Activated CD8-positive, alpha-beta memory T cell treated with anti-CD3 and anti-CD28 coated beads, Interleukin-2, amount 10 ng/mL, durations not matched to agents 7 days and 5 days (primary cell): ENCODE results near the gene CDKN2D. TPM values are rescaled to one million over a fixed set of nuclear protein-coding genes. Genes with fewer than 3 reads are reported as not detected.
A peak's percentile ranks its signal among the peaks of the same experiment; 100 is the strongest.
"Not testable (repeated sequence)": the region's sequence is repeated elsewhere in the genome, so short reads cannot be mapped to it uniquely, and the experiment has no call there.

ENCODE experiments used
- ATAC-seq: fragments of 150-1000 bp; cut with Tn5 transposase; one replicate; pipeline ENCODE4 v1.10.0; 2021; ENCODE audit warnings: moderate library complexity
- CTCF ChIA-PET: fragments of 350-600 bp; sonication (Branson Sonifier 250); formaldehyde crosslinking; loops from one replicate; lab custom pipeline; 2021; ENCODE audit warnings: antibody characterized with exemption; lab: Charles Lee
- DNase-seq: peaks from one replicate; pipeline ENCODE4 v3.0.0-alpha.2; 2020
- H3K27ac Mint-ChIP-seq: one replicate; pipeline ENCODE4 v1.8.0; 2021; ENCODE audit warnings: mild to moderate bottlenecking, mixed read lengths
- H3K27me3 Mint-ChIP-seq: one replicate; pipeline ENCODE4 v1.8.0; 2021; ENCODE audit warnings: mixed read lengths
- H3K36me3 Mint-ChIP-seq: one replicate; pipeline ENCODE4 v1.8.0; 2021; ENCODE audit warnings: mild to moderate bottlenecking, mixed read lengths
- H3K4me1 Mint-ChIP-seq: one replicate; pipeline ENCODE4 v1.8.0; 2021; ENCODE audit warnings: mixed read lengths
- H3K4me3 Mint-ChIP-seq: one replicate; pipeline ENCODE4 v1.8.0; 2021; ENCODE audit warnings: mild to moderate bottlenecking, moderate library complexity, mixed read lengths
- H3K9me3 Mint-ChIP-seq: one replicate; pipeline ENCODE4 v1.8.0; 2022; ENCODE audit warnings: low read depth, mixed read lengths
- total RNA-seq, 2 experiments: library from RNA; stranded (reverse); gene quantifications; one replicate each; pipeline ENCODE4 v1.2.3, GENCODE V29; 2021

Gene CDKN2D
- total RNA-seq, 2 experiments from 2014 or later, result 40.9 to 73.3 TPM

GRCh38 chr19:10573793-10574192, 5.0 kb upstream of the CDKN2D start:
- not testable (repeated sequence) for H3K9me3 Mint-ChIP-seq, DNase-seq, H3K36me3 Mint-ChIP-seq, H3K4me3 Mint-ChIP-seq, H3K27ac Mint-ChIP-seq, ATAC-seq, H3K27me3 Mint-ChIP-seq
- H3K4me1 Mint-ChIP-seq, result peaks cover 32% of the 10 kb centered on the region
- CTCF ChIA-PET, result interaction anchor here (1.0 to 9.1 kb wide), 7 partner anchors 21 to 125 kb away, joined by 3 to 82 read pairs (median 18); partner anchors contain the start of gene QTRT1

GRCh38 chr19:10568062-10568825, 535 bp downstream of the CDKN2D start:
- peak; percentile 82 for DNase-seq
- Mint-ChIP-seq H3K4me1 (peaks cover 44% of the 10 kb centered on the region), H3K27me3 (no peaks in the 10 kb centered on the region), H3K36me3 (peaks cover 22% of the 10 kb centered on the region), H3K27ac (peak overlapping the region; percentile 93), H3K9me3 (no peaks in the 10 kb centered on the region), H3K4me3 (peak overlapping the region; percentile 96)
- CTCF ChIA-PET, result interaction anchor here (0.9 to 9.1 kb wide), 16 partner anchors 15 to 303 kb away, joined by 3 to 116 read pairs (median 4); partner anchors contain the start of genes ATG4D, CDC37 and QTRT1
- peak; percentile 14 for ATAC-seq

GRCh38 chr19:10567656-10568055, 1.1 kb downstream of the CDKN2D start:
- DNase-seq (no peak), ATAC-seq (no peak)
- H3K36me3 Mint-ChIP-seq, result peaks cover 23% of the 10 kb centered on the region
- H3K9me3 Mint-ChIP-seq, result no peaks in the 10 kb centered on the region
- no peaks in the 10 kb centered on the region for H3K27me3 Mint-ChIP-seq
- peaks cover 44% of the 10 kb centered on the region for H3K4me1 Mint-ChIP-seq
- H3K4me3 Mint-ChIP-seq, result peak overlapping the region; percentile 96
- H3K27ac Mint-ChIP-seq, result peak overlapping the region; percentile 93
- CTCF ChIA-PET, result interaction anchor here (1.1 to 9.1 kb wide), 14 partner anchors 14 to 164 kb away, joined by 3 to 116 read pairs (median 4); partner anchors contain the start of genes ATG4D, CDC37 and QTRT1

GRCh38 chr19:10566658-10567410, 1.9 kb downstream of the CDKN2D start:
- H3K4me3 Mint-ChIP-seq, result peak overlapping the region; percentile 96
- ATAC-seq (peak; percentile 10), DNase-seq (peak; percentile 91)
- peaks cover 27% of the 10 kb centered on the region for H3K36me3 Mint-ChIP-seq
- peak overlapping the region; percentile 93 for H3K27ac Mint-ChIP-seq
- no peaks in the 10 kb centered on the region for H3K9me3 Mint-ChIP-seq
- CTCF ChIA-PET, result interaction anchor here (0.7 to 9.1 kb wide), 20 partner anchors 13 to 297 kb away, joined by 3 to 116 read pairs (median 4); partner anchors contain the start of genes ATG4D and QTRT1
- H3K4me1 Mint-ChIP-seq, result peaks cover 38% of the 10 kb centered on the region
- no peaks in the 10 kb centered on the region for H3K27me3 Mint-ChIP-seq

GRCh38 chr19:10566408-10566657, 2.4 kb downstream of the CDKN2D start:
- ATAC-seq (no peak), DNase-seq (no peak)
- Mint-ChIP-seq H3K9me3 (no peaks in the 10 kb centered on the region), H3K36me3 (peaks cover 32% of the 10 kb centered on the region), H3K4me1 (peaks cover 38% of the 10 kb centered on the region), H3K4me3 (peak overlapping the region; percentile 96), H3K27ac (peak overlapping the region; percentile 93), H3K27me3 (no peaks in the 10 kb centered on the region)
- CTCF ChIA-PET, result interaction anchor here (0.7 to 9.1 kb wide), 13 partner anchors 13 to 297 kb away, joined by 3 to 116 read pairs (median 5); partner anchors contain the start of genes ATG4D and QTRT1

GRCh38 chr19:10565567-10566407, 3.0 kb downstream of the CDKN2D start, which contains the start of gene KRI1:
Gene KRI1, minus strand, starts transcription at chr19:10566010. Its CDS starts 11 bp downstream, at chr19:10565999.
- no peaks in the 10 kb centered on the region for H3K9me3 Mint-ChIP-seq
- peaks cover 37% of the 10 kb centered on the region for H3K36me3 Mint-ChIP-seq
- DNase-seq (peak; percentile 99), ATAC-seq (peak; percentile 48)
- H3K4me1 Mint-ChIP-seq, result peaks cover 40% of the 10 kb centered on the region
- peak within 1 kb of the TSS; percentile 96 for H3K4me3 Mint-ChIP-seq
- CTCF ChIA-PET, result interaction anchor here (1.0 to 9.1 kb wide), 11 partner anchors 12 to 296 kb away, joined by 3 to 116 read pairs (median 5); partner anchors contain the start of genes ATG4D and QTRT1
- no peaks in the 10 kb centered on the region for H3K27me3 Mint-ChIP-seq
- H3K27ac Mint-ChIP-seq, result peak within 1 kb of the TSS; percentile 93

- Mint-ChIP-seq H3K4me1 (peaks cover 36% of the 10 kb centered on the region), H3K9me3 (no peaks in the 10 kb centered on the region), H3K27me3 (no peaks in the 10 kb centered on the region), H3K4me3 (peak overlapping the region; percentile 96), H3K27ac (peak overlapping the region; percentile 93), H3K36me3 (peaks cover 40% of the 10 kb centered on the region)
- DNase-seq (peak; percentile 79), ATAC-seq (no peak)
- CTCF ChIA-PET, result interaction anchor here (1.1 to 9.1 kb wide), 6 partner anchors 11 to 134 kb away, joined by 3 to 116 read pairs (median 16); partner anchors contain the start of genes ATG4D and QTRT1
These were observed 3.7 kb downstream of the CDKN2D start for GRCh38 chr19:10565028-10565566.

GRCh38 chr19:10562609-10563008, 6.2 kb downstream of the CDKN2D start:
- no peak overlapping the region for H3K27ac Mint-ChIP-seq
- H3K36me3 Mint-ChIP-seq, result peaks cover 55% of the 10 kb centered on the region

GRCh38 chr19:10560154-10560553, 8.6 kb downstream of the CDKN2D start:
- peaks cover 50% of the 10 kb centered on the region for H3K36me3 Mint-ChIP-seq
- no peak for DNase-seq
- peaks cover 26% of the 10 kb centered on the region for H3K4me1 Mint-ChIP-seq
- no peaks in the 10 kb centered on the region for H3K27me3 Mint-ChIP-seq
- H3K4me3 Mint-ChIP-seq, result no peak overlapping the region
- H3K9me3 Mint-ChIP-seq, result no peaks in the 10 kb centered on the region
- no peak overlapping the region for H3K27ac Mint-ChIP-seq
- ATAC-seq, result no peak
- CTCF ChIA-PET, result no interaction called here

More at GRCh38 chr19:10562609-10563008, 6.2 kb downstream of the CDKN2D start:
- no peak for ATAC-seq
- CTCF ChIA-PET, result interaction anchor here (0.8 to 1.8 kb wide), 2 partner anchors 11 to 21 kb away, joined by 4 to 6 read pairs; no protein-coding TSS in a partner anchor
- Mint-ChIP-seq H3K4me1 (peaks cover 29% of the 10 kb centered on the region), H3K27me3 (no peaks in the 10 kb centered on the region), H3K9me3 (no peaks in the 10 kb centered on the region), H3K4me3 (no peak overlapping the region)
- DNase-seq, result no peak

GRCh38 chr19:10557603-10558197, 11.1 kb downstream of the CDKN2D start:
- DNase-seq (no peak), ATAC-seq (no peak)
- Mint-ChIP-seq H3K27me3 (no peaks in the 10 kb centered on the region), H3K27ac (peak overlapping the region; percentile 62), H3K4me3 (no peak overlapping the region), H3K36me3 (peaks cover 61% of the 10 kb centered on the region), H3K9me3 (no peaks in the 10 kb centered on the region), H3K4me1 (peaks cover 40% of the 10 kb centered on the region)
- CTCF ChIA-PET, result interaction anchor here (1.3 to 3.3 kb wide), 2 partner anchors 13 to 16 kb away, joined by 4 to 10 read pairs; no protein-coding TSS in a partner anchor

GRCh38 chr19:10555610-10555973, 13.2 kb downstream of the CDKN2D start:
- Mint-ChIP-seq H3K27ac (peak overlapping the region; percentile 74), H3K4me1 (peaks cover 55% of the 10 kb centered on the region), H3K36me3 (peaks cover 62% of the 10 kb centered on the region), H3K4me3 (no peak overlapping the region), H3K9me3 (no peaks in the 10 kb centered on the region), H3K27me3 (no peaks in the 10 kb centered on the region)
- DNase-seq (no peak), ATAC-seq (no peak)
- CTCF ChIA-PET, result interaction anchor here (1.4 to 7.0 kb wide), 2 partner anchors 11 to 118 kb away, joined by 3 to 116 read pairs; partner anchors contain the start of genes CDKN2D and KRI1
